Measurements from ENCODE around the gene SARDH. TPM values are rescaled to one million over a fixed set of nuclear protein-coding genes. Genes with fewer than 3 reads are reported as not detected.

Gene SARDH
- total RNA-seq, 6 experiments from 2014 or later, result 67.3 to 183 (median 101) TPM

DNA sequence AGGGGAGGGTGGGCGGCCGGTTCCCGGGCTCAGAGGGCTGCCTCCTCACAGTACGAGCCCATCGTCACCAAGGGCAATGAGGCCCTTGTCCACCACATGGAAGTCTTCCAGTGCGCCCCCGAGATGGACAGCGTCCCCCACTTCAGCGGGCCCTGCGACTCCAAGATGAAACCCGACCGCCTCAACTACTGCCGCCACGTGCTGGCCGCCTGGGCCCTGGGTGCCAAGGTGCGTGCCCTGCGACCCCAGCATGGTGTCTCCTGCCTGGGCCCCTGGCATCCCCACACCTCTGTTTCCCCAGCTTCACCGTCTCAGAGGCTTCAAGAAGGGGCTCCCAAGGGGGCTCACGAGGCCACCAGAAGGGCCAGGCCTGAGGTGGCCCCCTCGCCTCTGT lies 94.8 kb downstream of the SARDH start:
- no peak for TF ChIP-seq POLR2A (IDR thresholded peaks at IDR 0.05)
- TF ChIP-seq, protein P1, sequence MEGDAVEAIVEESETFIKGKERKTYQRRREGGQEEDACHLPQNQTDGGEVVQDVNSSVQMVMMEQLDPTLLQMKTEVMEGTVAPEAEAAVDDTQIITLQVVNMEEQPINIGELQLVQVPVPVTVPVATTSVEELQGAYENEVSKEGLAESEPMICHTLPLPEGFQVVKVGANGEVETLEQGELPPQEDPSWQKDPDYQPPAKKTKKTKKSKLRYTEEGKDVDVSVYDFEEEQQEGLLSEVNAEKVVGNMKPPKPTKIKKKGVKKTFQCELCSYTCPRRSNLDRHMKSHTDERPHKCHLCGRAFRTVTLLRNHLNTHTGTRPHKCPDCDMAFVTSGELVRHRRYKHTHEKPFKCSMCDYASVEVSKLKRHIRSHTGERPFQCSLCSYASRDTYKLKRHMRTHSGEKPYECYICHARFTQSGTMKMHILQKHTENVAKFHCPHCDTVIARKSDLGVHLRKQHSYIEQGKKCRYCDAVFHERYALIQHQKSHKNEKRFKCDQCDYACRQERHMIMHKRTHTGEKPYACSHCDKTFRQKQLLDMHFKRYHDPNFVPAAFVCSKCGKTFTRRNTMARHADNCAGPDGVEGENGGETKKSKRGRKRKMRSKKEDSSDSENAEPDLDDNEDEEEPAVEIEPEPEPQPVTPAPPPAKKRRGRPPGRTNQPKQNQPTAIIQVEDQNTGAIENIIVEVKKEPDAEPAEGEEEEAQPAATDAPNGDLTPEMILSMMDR (IDR thresholded peaks at IDR 0.05), result no peak
- 50% methylated on average over 2 of the region's 20 CpGs for WGBS (ENCODE audit: insufficient coverage, low coverage, low lambda C conversion rate, missing lambda C conversion rate)
- no peaks in the 10 kb centered on the region for H3K36me3 ChIP-seq
- H3K9me3 ChIP-seq, result no peaks in the 10 kb centered on the region
- intact Hi-C loops (cut with DNase I), result no loop called here
- no peak overlapping the region for H3K27ac ChIP-seq
- H3K27me3 ChIP-seq, result no peaks in the 10 kb centered on the region
- no peaks in the 10 kb centered on the region for H3K4me1 ChIP-seq
- H3K4me3 ChIP-seq, result no peak overlapping the region
- ATAC-seq (no peak), DNase-seq (peak in 1 of 3 donors; percentile 40)

DNA sequence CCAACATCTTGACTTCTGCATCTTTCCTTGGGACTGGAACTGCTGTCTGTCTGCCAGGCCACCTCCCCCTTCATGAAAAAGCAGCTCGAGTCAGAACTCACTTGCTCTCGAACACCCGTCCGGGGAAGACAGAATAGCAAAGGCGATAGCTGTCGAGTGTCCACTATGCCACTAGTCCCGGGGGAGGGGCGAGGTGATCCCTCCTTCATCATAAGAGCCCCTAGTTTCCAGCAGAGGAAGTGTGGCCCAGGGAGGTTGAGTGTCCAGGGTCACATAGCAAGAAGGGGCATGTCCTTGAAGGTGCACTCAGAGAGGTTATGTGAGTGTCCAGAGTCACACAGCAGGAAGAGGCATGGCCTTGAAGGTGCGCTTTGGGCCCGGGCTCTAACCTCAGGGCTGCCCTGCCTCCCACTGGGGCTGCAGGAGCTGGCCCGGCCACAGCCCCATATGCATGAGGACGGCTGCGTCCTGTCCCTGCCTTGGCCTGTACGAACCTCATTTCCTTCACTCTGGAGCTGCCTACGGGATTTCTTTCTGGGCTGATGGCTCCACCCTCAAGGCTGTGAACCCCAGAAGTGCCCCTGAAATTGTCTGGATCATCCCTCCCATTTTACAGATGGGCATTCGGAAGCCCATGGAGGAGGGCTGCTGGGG lies 95.3 kb downstream of the SARDH start:
- intact Hi-C loops (cut with DNase I), result no loop called here
- Histone ChIP-seq H3K27ac (no peak overlapping the region), H3K4me3 (no peak overlapping the region), H3K4me1 (no peaks in the 10 kb centered on the region), H3K27me3 (no peaks in the 10 kb centered on the region), H3K36me3 (no peaks in the 10 kb centered on the region), H3K9me3 (no peaks in the 10 kb centered on the region)
- 100% methylated on average over 2 of the region's 16 CpGs for WGBS (ENCODE audit: insufficient coverage, low coverage, low lambda C conversion rate, missing lambda C conversion rate)
- TF ChIP-seq, protein P1 (IDR thresholded peaks at IDR 0.05), result no peak
- no peak for TF ChIP-seq POLR2A (IDR thresholded peaks at IDR 0.05)
- peak in 1 of 3 donors; percentile 25 for DNase-seq
- ATAC-seq, result peak; percentile 14 to 60 (median 44)

DNA sequence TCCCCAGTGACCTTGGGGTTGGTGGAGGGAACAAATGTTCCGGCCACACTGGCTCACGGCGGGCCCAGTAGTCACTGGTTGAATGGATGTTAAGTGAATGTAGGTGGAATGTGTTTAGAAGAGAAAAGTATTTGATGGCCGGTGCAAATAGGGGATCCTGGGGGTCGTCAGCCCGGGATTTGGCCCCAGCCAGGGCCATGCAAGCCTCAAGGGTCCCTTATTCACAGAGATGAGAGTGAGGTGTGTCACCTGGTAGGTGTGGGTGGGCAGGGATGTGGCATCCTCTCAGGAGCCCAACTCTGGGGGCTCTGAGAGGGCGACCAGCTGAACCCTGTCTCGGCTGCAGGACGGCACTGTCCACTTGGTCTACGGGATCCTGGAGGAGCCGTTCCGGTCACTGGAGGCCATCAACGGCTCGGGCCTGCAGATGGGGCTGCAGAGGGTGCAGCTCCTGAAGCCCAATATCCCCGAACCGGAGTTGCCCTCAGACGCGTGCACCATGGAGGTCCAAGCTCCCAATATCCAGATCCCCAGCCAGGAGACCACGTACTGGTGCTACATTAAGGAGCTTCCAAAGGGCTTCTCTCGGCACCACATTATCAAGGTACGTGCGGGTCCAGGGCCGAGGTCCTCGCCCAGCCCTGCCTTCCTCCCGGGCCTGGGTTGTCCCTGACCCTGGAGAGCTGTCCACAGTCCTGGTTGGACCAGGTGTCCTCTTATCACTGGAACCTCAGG lies 96.1 kb downstream of the SARDH start:
- WGBS (ENCODE audit: insufficient coverage, low coverage, low lambda C conversion rate, missing lambda C conversion rate), result 68% methylated on average over 4 of the region's 25 CpGs
- no peaks in the 10 kb centered on the region for H3K36me3 ChIP-seq
- ATAC-seq, result no peak
- no peaks in the 10 kb centered on the region for H3K9me3 ChIP-seq
- TF ChIP-seq POLR2A (IDR thresholded peaks at IDR 0.05), result no peak
- TF ChIP-seq, protein P1 (IDR thresholded peaks at IDR 0.05), result no peak
- H3K4me3 ChIP-seq, result no peak overlapping the region
- DNase-seq, result peak in 1 of 3 donors; percentile 37
- intact Hi-C loops (cut with DNase I), result no loop called here
- H3K4me1 ChIP-seq, result no peaks in the 10 kb centered on the region
- no peak overlapping the region for H3K27ac ChIP-seq
- no peaks in the 10 kb centered on the region for H3K27me3 ChIP-seq

DNA sequence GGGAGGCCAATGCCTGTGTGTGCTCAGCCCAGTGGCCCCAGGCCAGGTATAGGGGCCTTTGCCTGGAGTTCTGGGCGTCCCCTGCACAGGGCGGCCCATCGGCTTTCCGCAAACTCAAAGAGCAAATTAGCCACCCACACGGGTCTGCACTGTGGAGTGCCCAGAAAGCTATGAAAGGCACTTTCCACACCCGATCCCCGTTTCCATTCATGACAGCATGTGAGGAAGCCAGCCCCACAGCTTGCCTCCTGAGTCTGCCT lies 96.8 kb downstream of the SARDH start:
- Histone ChIP-seq H3K4me1 (no peaks in the 10 kb centered on the region), H3K36me3 (no peaks in the 10 kb centered on the region), H3K27ac (no peak overlapping the region), H3K4me3 (no peak overlapping the region), H3K9me3 (no peaks in the 10 kb centered on the region), H3K27me3 (no peaks in the 10 kb centered on the region)
- WGBS (ENCODE audit: insufficient coverage, low coverage, low lambda C conversion rate, missing lambda C conversion rate), result no CpG with 5 or more reads among the region's 7 CpGs
- no peak for TF ChIP-seq POLR2A (IDR thresholded peaks at IDR 0.05)
- TF ChIP-seq, protein P1 (IDR thresholded peaks at IDR 0.05), result no peak
- ATAC-seq (no peak), DNase-seq (peak in 1 of 3 donors; percentile 39)
- intact Hi-C loops (cut with DNase I), result no loop called here

All from right lobe of liver (tissue), 6 donors.